Measurements from ENCODE around the gene KCNH5. TPM values are rescaled to one million over a fixed set of nuclear protein-coding genes. Genes with fewer than 3 reads are reported as not detected.

The KCNH5 gene
- under 1 TPM in 7 of 12 donors, not detected in 5; 0.03 to 0.18 (median 0.05) TPM for polyA plus RNA-seq (ENCODE audit: insufficient read length in 12 of 12)
- long read RNA-seq, donor 1: 0 reads
- long read RNA-seq, donor 2: 0 reads
- long read RNA-seq, donor 3: 0 reads
- long read RNA-seq, donor 4: 0 reads
- long read RNA-seq, donor 5: 0 reads
- long read RNA-seq, donor 6: 0 reads
- long read RNA-seq, donor 7: 0 reads
- long read RNA-seq, donor 8: 0 reads
- long read RNA-seq, donor 9: 0 reads
- long read RNA-seq, donor 10: 0 reads
- long read RNA-seq, donor 11: 0 reads

GRCh38 chr14:63045234-63045611, at the start of gene KCNH5:
Gene KCNH5 (minus strand): TSS chr14:63045458. CDS start chr14:63045186, 272 bp downstream.
- peak; percentile 25 for DNase-seq

- DNase-seq: no peak
Measured at GRCh38 chr14:63091394-63091996, 46.2 kb upstream of the KCNH5 start.

GRCh38 chr14:63088865-63089264, 43.6 kb upstream of the KCNH5 start:
- no peak for DNase-seq

- DNase-seq: no peak
Measured at GRCh38 chr14:63078569-63078968, 33.3 kb upstream of the KCNH5 start.

GRCh38 chr14:63076488-63076887, 31.2 kb upstream of the KCNH5 start:
- DNase-seq: no peak

- DNase-seq: no peak
Measured at GRCh38 chr14:63055631-63056030, 10.4 kb upstream of the KCNH5 start.

- no peak for DNase-seq
Measured at GRCh38 chr14:63051992-63052391, 6.7 kb upstream of the KCNH5 start.

GRCh38 chr14:63051301-63051700, 6.0 kb upstream of the KCNH5 start:
- no peak for DNase-seq

GRCh38 chr14:63050694-63051093, 5.4 kb upstream of the KCNH5 start:
- no peak for DNase-seq

GRCh38 chr14:63046339-63047268, 1.3 kb upstream of the KCNH5 start:
- no peak for DNase-seq

- peak; percentile 27 for DNase-seq
Measured at GRCh38 chr14:63045612-63046320, 508 bp upstream of the KCNH5 start.

GRCh38 chr14:63039866-63040265, 5.4 kb downstream of the KCNH5 start:
- peak; percentile 5 for DNase-seq

- peak; percentile 30 for DNase-seq
Measured at GRCh38 chr14:63032641-63033040, 12.6 kb downstream of the KCNH5 start.

- DNase-seq: peak; percentile 15
Measured at GRCh38 chr14:63032076-63032475, 13.2 kb downstream of the KCNH5 start.

- DNase-seq: no peak
Measured at GRCh38 chr14:63030113-63030512, 15.1 kb downstream of the KCNH5 start.

- DNase-seq: no peak
Measured at GRCh38 chr14:63027719-63028118, 17.5 kb downstream of the KCNH5 start.

- no peak for DNase-seq
Measured at GRCh38 chr14:63026491-63026890, 18.8 kb downstream of the KCNH5 start.

- DNase-seq: no peak
Measured at GRCh38 chr14:63014621-63015020, 30.6 kb downstream of the KCNH5 start.

GRCh38 chr14:63012171-63012570, 33.1 kb downstream of the KCNH5 start:
- DNase-seq: no peak

- DNase-seq: no peak
Measured at GRCh38 chr14:63011623-63012022, 33.6 kb downstream of the KCNH5 start.

GRCh38 chr14:63009495-63009894, 35.8 kb downstream of the KCNH5 start:
- no peak for DNase-seq

- no peak for DNase-seq
Measured at GRCh38 chr14:63006531-63006930, 38.7 kb downstream of the KCNH5 start.

Data from muscle of arm (tissue), 14 donors.